DMS53 (cell line): Measurements from ENCODE around the gene PHKA2.
A peak's percentile ranks its signal among the peaks of the same experiment; 100 is the strongest.

Experiments
- DNase-seq: peaks from one replicate; lab custom pipeline; 2025; lab: John Stamatoyannopoulos, UW

Gene PHKA2

DNA sequence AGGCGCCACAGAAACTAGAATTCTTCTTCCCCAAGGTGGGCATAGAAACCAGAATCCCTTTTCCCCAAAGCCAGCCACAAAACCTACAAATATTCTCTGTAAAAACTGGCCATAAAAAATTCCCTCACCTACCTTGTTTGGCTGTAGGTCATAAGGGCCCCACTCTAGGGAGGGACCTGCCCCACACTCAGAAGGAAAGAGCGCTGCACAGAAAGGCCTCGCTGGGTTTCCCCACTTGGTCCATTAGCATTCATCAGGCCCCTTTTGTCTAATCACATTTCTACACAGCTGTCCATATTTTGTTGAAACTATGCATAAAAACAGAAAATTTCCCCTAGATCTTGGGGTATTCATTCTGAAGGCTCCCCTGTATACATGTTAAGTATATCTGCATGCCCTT lies 54.1 kb downstream of the PHKA2 start:
- DNase-seq, result no peak

DNA sequence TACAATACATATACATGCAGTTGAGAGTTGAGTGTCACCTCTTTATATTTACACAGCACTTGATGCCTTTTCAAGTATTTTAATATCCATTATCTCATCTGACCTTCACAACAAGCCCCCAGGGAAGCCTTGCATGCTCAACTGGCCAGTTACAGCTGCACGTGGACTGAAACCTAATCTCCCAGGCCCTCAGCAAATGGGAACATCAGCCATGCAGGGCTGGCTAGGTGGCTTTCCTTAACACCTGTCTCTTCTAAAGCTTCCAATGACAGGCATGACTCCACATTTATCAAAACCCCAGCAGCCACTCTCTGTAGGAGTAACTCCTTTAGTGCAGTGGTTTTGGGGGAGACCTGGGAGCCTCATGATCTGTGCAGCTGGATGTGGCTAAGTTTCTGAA lies 56.4 kb downstream of the PHKA2 start:
- peak; percentile 95 for DNase-seq

- no peak for DNase-seq
These were observed 59.3 kb downstream of the PHKA2 start for GRCh38 chrX:18924507-18925088.

GRCh38 chrX:18920566-18920965 lies 63.3 kb downstream of the PHKA2 start:
- DNase-seq, result no peak

DNA sequence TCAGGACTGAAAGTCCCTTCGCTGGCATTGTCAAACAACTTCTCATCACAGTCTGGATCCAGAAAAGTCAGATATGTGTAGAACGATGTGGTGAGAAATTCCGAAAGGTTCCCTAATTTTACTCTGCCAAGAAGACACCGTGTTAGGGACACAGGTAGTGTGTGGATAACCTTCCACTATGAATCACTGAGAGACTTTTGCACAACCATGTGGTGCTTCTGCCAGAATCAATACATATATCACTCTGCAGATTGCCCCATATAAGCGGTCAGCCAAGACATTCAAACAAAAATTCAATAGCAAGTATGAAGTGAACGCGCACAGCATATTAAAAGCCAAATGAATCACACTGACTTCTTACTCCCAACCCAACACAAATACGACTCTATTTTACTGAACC lies 63.8 kb downstream of the PHKA2 start:
- no peak for DNase-seq

GRCh38 chrX:18917831-18918230 lies 66.1 kb downstream of the PHKA2 start:
- DNase-seq, result no peak

DNA sequence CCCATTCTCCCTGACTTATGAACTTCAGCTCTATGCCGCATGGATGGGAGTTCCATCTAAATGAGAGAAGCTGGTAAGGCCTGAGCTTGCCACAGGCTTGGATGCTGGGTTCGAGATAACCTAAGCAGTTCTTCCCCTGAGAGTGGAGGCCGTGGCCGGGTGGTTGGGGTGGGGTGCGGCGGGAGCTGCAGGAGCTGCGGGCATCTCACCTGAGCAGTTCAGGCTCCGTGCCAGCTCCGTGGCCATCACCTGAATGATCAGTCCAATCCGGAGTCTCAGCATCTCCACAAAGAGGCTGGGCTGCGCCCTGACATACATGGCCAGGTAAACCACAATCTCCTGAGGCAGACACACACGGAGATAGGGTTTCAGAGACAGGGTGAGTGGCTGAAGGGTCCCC lies 77.6 kb downstream of the PHKA2 start:
- no peak for DNase-seq

GRCh38 chrX:18900401-18900976 lies 83.4 kb downstream of the PHKA2 start:
- no peak for DNase-seq

- peak; percentile 46 for DNase-seq
These were observed 84.0 kb downstream of the PHKA2 start for GRCh38 chrX:18899796-18900380.

GRCh38 chrX:18898492-18898891 lies 85.4 kb downstream of the PHKA2 start:
- DNase-seq, result no peak

- DNase-seq, result no peak
These were observed 85.8 kb downstream of the PHKA2 start for GRCh38 chrX:18898091-18898490.

DNA sequence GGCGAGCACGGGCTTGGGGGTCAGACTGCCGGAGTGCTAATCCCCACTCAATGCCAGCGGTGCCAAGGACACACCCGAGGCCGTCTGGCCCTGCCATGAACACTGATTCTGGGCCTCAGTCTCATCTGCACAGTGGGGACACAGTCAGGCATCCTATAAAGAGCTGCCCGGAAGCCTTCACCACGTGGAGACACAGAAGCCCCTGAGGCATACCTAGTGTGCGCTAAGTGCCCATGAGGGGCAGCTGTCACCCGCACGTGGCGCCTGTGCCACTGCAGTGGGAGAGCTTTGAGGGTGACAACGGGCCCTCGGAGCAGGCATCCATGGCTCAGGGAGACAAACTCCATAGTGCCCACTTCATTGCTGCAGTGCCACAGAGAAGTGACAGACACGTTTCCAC lies 86.3 kb downstream of the PHKA2 start:
- DNase-seq, result no peak

DNA sequence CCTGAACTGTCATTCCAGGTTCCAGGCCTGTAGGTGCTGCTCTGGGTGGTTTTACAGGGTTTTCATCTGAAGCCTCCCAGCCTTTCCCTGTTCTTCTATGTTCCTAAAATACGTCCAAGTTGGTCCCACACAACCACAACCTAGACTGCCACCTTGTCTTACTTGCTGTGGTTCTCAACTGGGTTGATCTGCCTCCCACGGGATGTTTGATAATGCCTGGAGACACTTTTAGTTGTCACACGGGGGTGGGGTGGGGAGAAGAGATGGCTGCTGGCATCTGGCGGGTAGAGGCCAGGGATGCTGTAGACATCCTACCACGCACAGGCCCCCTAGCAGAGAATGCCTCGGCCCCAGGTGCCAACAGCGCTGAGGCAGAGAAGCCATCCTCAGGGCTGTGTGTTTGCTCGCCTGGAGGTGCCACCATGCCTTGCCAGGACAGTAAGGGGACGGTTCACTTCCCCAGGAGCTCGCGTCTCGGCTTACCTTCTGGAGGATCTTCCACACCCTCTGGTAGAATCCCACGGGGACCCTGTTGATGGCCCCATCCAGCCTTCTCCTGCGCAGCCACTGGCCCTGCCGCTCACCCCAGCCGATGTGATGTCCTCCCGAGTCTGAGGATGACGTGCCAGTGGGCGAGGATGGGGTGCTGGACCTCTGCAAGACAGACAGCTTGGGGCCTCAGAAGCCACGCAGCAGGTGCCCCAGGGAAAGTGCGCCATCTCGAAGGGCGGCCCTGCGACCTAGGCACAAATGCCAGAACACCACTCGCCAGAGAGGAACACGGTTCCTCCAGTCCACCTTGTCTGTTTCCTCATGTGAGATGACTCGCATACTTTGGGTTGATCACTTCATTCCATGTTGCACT lies 87.0 kb downstream of the PHKA2 start:
- DNase-seq, result no peak

DNA sequence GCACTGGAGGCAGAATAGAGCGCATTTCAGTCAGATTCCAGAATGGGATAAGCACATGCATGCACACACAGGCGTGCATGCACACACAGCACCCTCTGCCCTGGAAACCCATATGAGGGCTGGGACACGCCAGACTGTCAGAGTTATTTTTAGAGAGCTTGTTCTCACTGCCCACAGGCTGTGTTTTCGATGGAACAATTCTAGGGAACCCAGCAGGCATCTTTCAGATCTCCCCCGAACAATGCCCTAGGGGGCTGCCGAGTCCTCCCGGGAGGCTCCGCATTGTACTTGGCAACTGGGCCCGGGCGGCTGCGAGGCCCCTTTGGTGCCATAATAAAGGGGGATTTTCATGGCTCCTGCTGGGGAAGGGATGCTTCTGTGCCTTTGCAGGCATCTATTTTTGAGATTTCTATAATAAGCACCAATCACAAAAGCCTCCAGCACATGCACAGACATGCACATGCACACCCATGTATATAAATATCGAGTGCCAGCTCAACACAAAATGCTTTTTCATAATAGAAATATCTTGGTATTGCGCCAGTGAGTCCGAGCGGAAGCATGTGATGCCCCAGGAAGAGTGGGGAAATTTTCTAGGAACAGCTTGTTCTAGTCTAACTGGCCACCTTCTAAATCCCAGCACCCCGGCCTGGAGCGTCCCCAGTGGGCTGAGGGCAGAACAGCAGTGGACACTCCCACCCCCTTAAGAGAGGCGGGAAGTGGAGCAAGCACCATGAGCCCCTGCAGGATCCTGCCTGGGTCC lies 88.5 kb downstream of the PHKA2 start:
- DNase-seq, result no peak

- no peak for DNase-seq
These were observed 89.8 kb downstream of the PHKA2 start for GRCh38 chrX:18894156-18894555.

DNA sequence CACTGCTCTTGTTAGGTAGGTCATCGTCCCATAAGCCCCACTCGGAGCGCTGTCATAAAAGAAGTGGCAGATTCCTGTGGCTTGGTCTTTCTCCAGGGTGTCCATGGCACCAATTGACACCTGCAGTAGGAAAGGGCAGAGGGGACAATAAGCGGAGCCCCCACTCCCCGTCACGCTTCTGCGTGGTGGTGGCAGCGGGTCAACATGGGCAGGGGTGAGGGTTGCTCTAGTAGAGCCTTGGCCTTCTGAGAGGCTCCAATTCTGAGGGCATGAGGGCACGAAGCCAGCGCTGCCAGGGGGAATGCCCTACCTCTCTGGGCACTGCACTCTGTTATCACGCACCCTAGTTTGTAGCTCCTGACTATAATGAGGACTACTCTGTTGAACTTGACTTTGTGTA lies 90.4 kb downstream of the PHKA2 start:
- no peak for DNase-seq

GRCh38 chrX:18892899-18893298 lies 91.0 kb downstream of the PHKA2 start:
- DNase-seq, result no peak

- DNase-seq, result no peak
These were observed 92.4 kb downstream of the PHKA2 start for GRCh38 chrX:18891548-18891945.

DNA sequence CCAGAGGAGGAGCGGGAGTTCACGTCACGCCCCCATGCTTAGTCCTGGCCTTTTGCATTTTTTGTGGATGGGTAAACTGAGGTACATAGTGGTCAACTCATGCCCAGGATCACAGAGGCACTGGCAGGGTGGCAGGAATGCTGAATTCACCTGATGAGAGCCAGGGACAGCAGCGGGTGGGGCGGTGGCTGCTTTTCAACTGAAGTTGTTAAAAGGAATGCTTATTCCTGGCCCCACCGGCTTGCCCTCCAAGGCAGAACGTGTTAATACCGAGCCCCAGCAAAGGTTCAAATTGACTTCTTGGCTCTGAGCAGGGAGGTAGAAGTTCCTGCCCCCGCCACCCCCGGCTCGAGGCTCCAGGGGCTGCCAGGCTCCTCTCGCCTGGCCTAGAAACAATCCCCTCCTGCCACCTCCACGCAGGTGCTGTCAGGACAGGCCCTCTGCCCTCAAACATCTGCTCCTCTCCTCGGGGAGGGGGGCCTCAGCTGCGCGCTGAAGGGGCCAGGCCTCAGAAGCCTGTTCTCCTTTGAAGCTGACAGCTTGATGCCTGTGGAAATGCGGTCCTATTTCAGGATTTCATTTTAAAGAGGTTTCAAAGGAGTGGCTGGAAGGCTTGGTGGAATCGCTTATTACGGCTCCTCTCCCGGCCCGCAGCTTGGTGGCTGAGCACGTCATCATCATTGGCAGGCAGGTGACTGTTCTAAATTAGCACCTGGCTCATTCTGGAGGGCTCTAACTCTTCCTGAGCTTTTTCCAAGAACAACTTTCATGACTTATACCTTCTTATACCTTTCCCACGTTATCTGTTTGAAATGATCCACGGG lies 93.0 kb downstream of the PHKA2 start:
- DNase-seq, result no peak

GRCh38 chrX:18890049-18890381 lies 93.9 kb downstream of the PHKA2 start:
- DNase-seq, result no peak

DNA sequence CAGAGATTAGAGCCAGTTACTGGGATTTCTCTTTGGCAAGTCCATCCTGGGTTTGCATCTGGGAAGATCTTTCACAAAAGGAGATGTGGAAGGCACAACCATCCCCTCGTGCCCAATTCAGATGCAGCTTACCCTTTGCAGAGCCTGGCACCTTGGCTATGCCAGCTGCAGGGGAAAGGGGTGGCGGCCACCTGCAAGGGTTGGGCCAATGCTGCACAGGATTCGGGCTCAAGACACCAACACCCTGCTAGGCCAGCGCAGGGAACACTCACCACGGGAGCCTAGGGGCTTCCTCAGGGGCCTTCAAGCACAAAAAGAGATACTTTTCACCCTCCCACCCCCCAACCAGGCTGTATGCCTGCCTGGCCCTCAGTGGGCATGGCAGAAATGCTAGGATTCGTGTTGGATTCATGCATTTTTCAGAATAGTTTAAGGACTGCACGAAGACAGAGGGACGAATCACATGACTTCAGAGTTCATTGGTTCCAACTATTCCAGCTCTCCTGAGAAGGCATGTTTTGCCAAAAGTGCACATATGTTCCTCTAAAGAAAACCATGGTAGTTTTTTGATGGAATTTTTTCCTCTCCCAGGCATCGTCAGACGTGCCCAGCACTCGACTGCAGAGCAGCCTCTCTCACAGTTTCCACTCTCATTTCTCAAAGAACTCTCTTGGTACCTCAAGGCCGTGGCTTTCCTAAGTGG lies 94.4 kb downstream of the PHKA2 start:
- no peak for DNase-seq
